ENCODE results near the gene OVAAL. TPM values are rescaled to one million over a fixed set of nuclear protein-coding genes. Genes with fewer than 3 reads are reported as not detected.

The OVAAL gene
- total RNA-seq, 2 donors from 2014 or later, result 0.62 TPM; not detected in 1

DNA sequence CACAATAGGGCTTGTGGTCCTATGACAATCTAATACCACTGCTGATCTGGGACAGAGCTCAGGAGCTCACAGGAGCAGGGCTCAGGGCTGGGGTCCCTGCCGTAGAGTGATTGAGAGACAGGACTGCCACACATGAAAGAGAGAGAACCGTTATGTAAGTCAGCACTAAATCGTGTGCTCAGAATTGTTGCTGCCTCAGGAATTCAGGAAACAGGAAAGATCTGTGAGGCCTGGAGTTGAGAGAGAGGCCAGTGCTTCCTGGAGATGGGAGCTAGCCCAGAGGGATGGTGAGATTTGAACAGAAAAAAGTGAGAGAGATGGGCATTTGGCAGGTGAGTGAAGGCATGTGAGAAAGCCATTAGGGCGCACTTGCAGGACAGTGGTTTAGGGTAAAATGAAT, 38.9 kb upstream of the OVAAL start:
- no peaks in the 10 kb centered on the region for H3K4me1 ChIP-seq (replicated peaks)
- H3K27me3 ChIP-seq (replicated peaks; ENCODE audit: insufficient read depth), result no peaks in the 10 kb centered on the region
- no peak overlapping the region for H3K4me3 ChIP-seq
- 79% methylated on average over 4 of the region's 4 CpGs for WGBS
- H3K27ac ChIP-seq, result no peak overlapping the region
- no peaks in the 10 kb centered on the region for H3K36me3 ChIP-seq
- intact Hi-C loops (cut with DNase I), result loop anchor here (5.0 to 10.0 kb wide), 2 partner anchors 342 to 645 kb away; no protein-coding TSS in a partner anchor
- TF ChIP-seq POLR2A (IDR thresholded peaks at IDR 0.05), result no peak
- no peak for TF ChIP-seq POLR2AphosphoS5 (IDR thresholded peaks at IDR 0.05)
- no peak for TF ChIP-seq CTCF (IDR thresholded peaks at IDR 0.05)
- H3K9me3 ChIP-seq, result no peaks in the 10 kb centered on the region
- DNase-seq (ENCODE audit: low spot score), result no peak

DNA sequence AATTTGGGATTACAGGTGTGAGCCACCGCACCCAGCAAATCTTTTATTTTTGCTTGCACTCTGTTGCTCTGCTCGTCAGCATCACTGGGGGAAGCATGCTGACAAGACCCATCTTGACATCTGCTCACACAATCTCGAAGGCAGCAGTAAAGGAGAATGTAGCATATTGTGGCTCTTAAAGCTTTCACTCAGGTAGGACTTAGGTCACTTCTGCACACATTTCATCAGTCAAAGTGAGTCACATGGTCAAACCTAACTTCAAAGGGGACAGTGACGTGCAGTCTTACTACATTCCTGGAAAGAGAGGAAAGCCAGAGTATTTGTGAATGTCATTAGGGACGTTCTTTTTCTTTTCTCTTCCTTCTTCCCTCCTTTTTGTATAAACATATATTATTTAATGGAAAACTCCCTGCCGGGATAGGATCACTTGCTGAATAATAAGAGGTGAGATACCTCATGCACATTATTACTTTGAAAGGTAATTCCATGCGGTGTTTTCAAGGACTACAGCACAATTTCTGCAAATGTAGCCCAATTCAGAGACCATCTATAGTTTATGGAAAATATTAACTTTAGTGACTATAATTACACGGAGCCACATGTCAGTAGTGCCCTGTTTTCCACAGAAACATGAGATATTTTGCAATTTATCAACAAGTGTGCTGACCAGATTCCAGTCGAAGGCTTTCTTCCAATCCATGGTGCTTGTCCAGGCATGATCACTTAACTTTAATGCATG, 37.1 kb upstream of the OVAAL start:
- Histone ChIP-seq H3K4me1 (replicated peaks) (no peaks in the 10 kb centered on the region), H3K9me3 (no peaks in the 10 kb centered on the region), H3K4me3 (no peak overlapping the region), H3K36me3 (no peaks in the 10 kb centered on the region), H3K27ac (peak overlapping the region in 1 of 2 donors; percentile 6), H3K27me3 (replicated peaks; ENCODE audit: insufficient read depth) (no peaks in the 10 kb centered on the region)
- 39% methylated on average over 9 of the region's 9 CpGs for WGBS
- no peak for DNase-seq (ENCODE audit: low spot score)
- TF ChIP-seq POLR2AphosphoS5 (IDR thresholded peaks at IDR 0.05) (no peak), POLR2A (IDR thresholded peaks at IDR 0.05) (no peak), CTCF (IDR thresholded peaks at IDR 0.05) (no peak)
- intact Hi-C loops (cut with DNase I), result no loop called here

GRCh38 chr1:180522213-180522515, 36.6 kb upstream of the OVAAL start:
- intact Hi-C loops (cut with DNase I), result no loop called here
- 36% methylated on average over 7 of the region's 7 CpGs for WGBS

DNA sequence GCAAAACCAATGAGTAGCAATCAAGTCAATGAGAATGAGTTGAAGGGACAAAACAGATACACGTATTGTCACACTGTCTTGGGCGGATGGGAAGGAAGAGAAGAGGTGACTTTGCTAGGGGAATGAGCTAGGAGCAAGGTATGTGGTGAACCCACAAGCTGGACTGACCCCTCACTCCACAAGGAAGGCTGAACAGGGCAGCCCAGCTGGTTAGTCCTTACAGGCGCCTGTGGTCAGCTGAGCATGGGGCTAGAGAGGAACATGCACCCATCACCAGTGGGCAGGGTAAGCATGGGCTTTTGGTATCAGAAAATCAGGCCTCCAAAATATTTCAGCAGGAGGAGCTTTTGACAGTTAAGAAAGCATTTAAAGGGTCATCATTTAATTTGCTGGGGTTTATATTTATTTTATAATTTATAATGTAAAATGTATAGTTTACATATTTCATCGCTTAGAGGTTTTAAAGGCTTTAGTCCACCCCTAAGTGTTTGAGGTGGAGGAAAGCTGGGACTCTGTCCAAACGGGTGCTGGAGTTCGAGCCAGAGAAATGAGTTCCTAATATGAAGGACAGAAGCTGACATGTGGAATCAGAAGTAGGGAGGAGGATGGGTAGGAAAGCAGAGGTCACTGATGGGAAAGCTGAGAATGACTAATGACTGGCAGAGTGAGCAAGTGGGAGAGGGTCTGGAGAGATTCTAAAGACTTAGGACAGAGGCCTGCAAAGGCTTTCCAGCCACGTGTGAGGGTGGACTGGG, 34.4 kb upstream of the OVAAL start:
- H3K4me3 ChIP-seq, result no peak overlapping the region
- H3K36me3 ChIP-seq, result no peaks in the 10 kb centered on the region
- no peaks in the 10 kb centered on the region for H3K9me3 ChIP-seq
- H3K4me1 ChIP-seq (replicated peaks), result peaks cover 3% of the 10 kb centered on the region
- WGBS, result 77% methylated on average over 7 of the region's 7 CpGs
- TF ChIP-seq POLR2AphosphoS5 (IDR thresholded peaks at IDR 0.05), result no peak
- no peak for TF ChIP-seq POLR2A (IDR thresholded peaks at IDR 0.05)
- TF ChIP-seq CTCF (IDR thresholded peaks at IDR 0.05), result no peak
- H3K27ac ChIP-seq, result no peak overlapping the region
- no peak for DNase-seq (ENCODE audit: low spot score)
- no peaks in the 10 kb centered on the region for H3K27me3 ChIP-seq (replicated peaks; ENCODE audit: insufficient read depth)
- intact Hi-C loops (cut with DNase I), result no loop called here

More at GRCh38 chr1:180522213-180522515, 36.6 kb upstream of the OVAAL start:
- Histone ChIP-seq H3K36me3 (no peaks in the 10 kb centered on the region), H3K4me3 (no peak overlapping the region), H3K27ac (peak overlapping the region; percentile 29 to 51), H3K9me3 (no peaks in the 10 kb centered on the region), H3K4me1 (replicated peaks) (no peaks in the 10 kb centered on the region), H3K27me3 (replicated peaks; ENCODE audit: insufficient read depth) (no peaks in the 10 kb centered on the region)
- peak; percentile 79 for DNase-seq (ENCODE audit: low spot score)
- TF ChIP-seq POLR2AphosphoS5 (IDR thresholded peaks at IDR 0.05) (peak; percentile 79), CTCF (IDR thresholded peaks at IDR 0.05) (no peak)
